Gastroesophageal sphincter (tissue), 4 donors: ENCODE measurements around the gene OR5K2. TPM values are rescaled to one million over a fixed set of nuclear protein-coding genes. Genes with fewer than 3 reads are reported as not detected.

Source experiments
- ATAC-seq: fragments of 150-250 bp; one replicate; pipeline ENCODE4 v1.9.1; 2016; ENCODE audit warnings: mild to moderate bottlenecking, moderate library complexity
- H3K27ac ChIP-seq, 4 donors: fragments of 200-600 bp; sonication (generic) in 3 of 4; 1 replicate in 3 of 4; 2 replicates in 1 of 4; pipeline ENCODE4 v1.5.1; 2016 to 2019
- H3K27me3 ChIP-seq: fragments of 200-600 bp; sonication (generic); one replicate; pipeline ENCODE4 v1.5.1; 2019
- H3K36me3 ChIP-seq, 2 donors: fragments of 200-600 bp; sonication (generic); one replicate each; pipeline ENCODE4 v1.5.1; 2019; ENCODE audit warnings: control low read depth in 1 of 2
- H3K4me1 ChIP-seq, 3 donors: fragments of 200-600 bp; sonication (generic); 1 replicate in 2 of 3; 2 replicates in 1 of 3; pipeline ENCODE4 v1.5.1; 2016 to 2019; ENCODE audit warnings: control low read depth in 2 of 3
- H3K4me3 ChIP-seq, 2 donors: fragments of 200-600 bp; sonication (generic); one replicate each; pipeline ENCODE4 v1.5.1; 2019; ENCODE audit warnings: mild to moderate bottlenecking in 1 of 2, moderate library complexity in 1 of 2
- H3K9me3 ChIP-seq, 3 donors: fragments of 200-600 bp; sonication (generic); one replicate each; pipeline ENCODE4 v1.5.1; 2017 to 2019; ENCODE audit warnings: control low read depth in 2 of 3
- EP300 ChIP-seq: sonication (generic); formaldehyde crosslinking; IDR thresholded peaks from one replicate; pipeline ENCODE4 v1.6.1; 2017; ENCODE audit warnings: antibody characterized with exemption, mild to moderate bottlenecking
- POLR2A ChIP-seq, 2 donors: fragments of 450-650 bp; IDR thresholded peaks; one replicate each; pipeline ENCODE4 v1.6.1; 2017; ENCODE audit warnings: antibody characterized with exemption in 2 of 2, mild to moderate bottlenecking in 2 of 2, moderate library complexity in 1 of 2
- POLR2AphosphoS5 ChIP-seq: sonication (generic); formaldehyde crosslinking; IDR thresholded peaks from one replicate; pipeline ENCODE4 v1.6.1; 2017; ENCODE audit warnings: antibody characterized with exemption
- WGBS, 2 donors: methylation state at CpG; one replicate each; pipeline ENCODE4 v1.1.5; 2018; ENCODE audit warnings: low coverage in 1 of 2; 5-methylcytosine and 5-hydroxymethylcytosine counted together
- total RNA-seq, 4 donors: library from RNA; depleted of rRNA; stranded (reverse); fragments of >200 nt; gene quantifications; one replicate each; pipeline ENCODE4 v1.1.0, GENCODE V29; 2016
- TF ChIP-seq, protein P1 (sequence below), 4 experiments: fragments of 200-600 bp in 2 of 4; fragments of 450-650 bp in 2 of 4; sonication (generic) in 1 of 4; IDR thresholded peaks; one replicate each; pipeline ENCODE4 v1.5.1; 2017 to 2019; ENCODE audit warnings: antibody characterized with exemption in 4 of 4, mild to moderate bottlenecking in 2 of 4, moderate library complexity in 2 of 4

Gene OR5K2
- total RNA-seq, 4 donors from 2014 or later: not detected

DNA sequence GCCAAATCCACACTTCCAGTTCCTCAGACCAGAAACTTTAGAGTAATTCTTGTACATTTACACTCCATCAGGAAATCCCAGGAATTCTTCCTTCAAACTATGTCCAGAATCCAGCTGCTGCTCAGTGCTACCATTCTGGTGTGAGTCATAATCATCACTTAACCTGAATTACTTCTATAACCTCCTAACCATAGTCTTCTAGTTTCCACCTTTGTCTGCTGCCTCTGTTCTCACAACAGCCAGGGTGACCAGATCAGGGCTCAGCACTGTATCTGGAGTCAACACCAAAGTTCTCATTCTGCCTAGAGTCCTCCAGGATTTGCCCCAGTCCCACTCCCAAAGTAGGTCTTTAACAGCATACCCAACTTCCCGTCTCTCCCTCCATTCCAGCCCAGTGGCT is 21.9 kb downstream of the OR5K2 start:
- Histone ChIP-seq H3K4me3 (no peak overlapping the region), H3K4me1 (peaks cover 0 to 34% (median 6%) of the 10 kb centered on the region in 3 donors), H3K27me3 (no peaks in the 10 kb centered on the region), H3K9me3 (no peaks in the 10 kb centered on the region), H3K36me3 (peaks cover 3 to 55% of the 10 kb centered on the region in 2 donors), H3K27ac (no peak overlapping the region)
- no peak for TF ChIP-seq POLR2AphosphoS5
- no peak for TF ChIP-seq POLR2A (IDR thresholded peaks at IDR 0.05)
- no peak for TF ChIP-seq EP300
- TF ChIP-seq, protein P1, sequence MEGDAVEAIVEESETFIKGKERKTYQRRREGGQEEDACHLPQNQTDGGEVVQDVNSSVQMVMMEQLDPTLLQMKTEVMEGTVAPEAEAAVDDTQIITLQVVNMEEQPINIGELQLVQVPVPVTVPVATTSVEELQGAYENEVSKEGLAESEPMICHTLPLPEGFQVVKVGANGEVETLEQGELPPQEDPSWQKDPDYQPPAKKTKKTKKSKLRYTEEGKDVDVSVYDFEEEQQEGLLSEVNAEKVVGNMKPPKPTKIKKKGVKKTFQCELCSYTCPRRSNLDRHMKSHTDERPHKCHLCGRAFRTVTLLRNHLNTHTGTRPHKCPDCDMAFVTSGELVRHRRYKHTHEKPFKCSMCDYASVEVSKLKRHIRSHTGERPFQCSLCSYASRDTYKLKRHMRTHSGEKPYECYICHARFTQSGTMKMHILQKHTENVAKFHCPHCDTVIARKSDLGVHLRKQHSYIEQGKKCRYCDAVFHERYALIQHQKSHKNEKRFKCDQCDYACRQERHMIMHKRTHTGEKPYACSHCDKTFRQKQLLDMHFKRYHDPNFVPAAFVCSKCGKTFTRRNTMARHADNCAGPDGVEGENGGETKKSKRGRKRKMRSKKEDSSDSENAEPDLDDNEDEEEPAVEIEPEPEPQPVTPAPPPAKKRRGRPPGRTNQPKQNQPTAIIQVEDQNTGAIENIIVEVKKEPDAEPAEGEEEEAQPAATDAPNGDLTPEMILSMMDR (IDR thresholded peaks at IDR 0.05): no peak
- 91 to 95% methylated on average over 1 of the region's 1 CpG for WGBS, 2 donors
- no peak for ATAC-seq

DNA sequence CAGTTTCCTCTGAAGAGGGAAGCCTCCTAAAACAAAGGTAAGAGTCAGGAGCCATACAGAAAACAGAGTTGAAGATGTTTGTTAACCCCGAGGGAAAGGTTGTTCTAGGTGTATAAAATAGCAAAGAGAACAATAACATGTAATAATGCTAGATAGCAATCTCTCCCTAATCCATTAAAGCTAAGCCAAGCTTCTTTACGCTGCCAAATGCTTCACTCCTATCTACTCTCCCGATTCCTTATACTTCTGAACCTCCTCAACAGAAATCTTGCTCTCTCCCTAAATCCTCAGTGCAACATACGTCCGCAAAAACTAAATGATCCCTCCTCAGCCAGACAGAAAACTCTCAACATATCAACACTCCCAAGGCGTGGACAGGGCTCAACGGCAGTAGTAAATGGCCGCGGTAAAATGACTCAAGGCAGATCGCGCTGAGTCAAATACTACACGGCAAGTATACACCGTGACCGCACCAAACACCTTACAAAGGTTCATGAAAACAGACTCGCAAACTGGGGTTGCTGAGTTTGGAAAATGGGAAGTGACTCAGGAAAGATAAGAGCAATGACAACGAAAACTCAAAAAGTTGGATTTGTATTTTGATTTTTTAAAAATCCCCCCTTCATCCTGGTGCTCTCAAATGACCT is 24.5 kb downstream of the OR5K2 start:
- Histone ChIP-seq H3K9me3 (no peaks in the 10 kb centered on the region), H3K27me3 (no peaks in the 10 kb centered on the region), H3K36me3 (peaks cover 3 to 28% of the 10 kb centered on the region in 2 donors), H3K27ac (peak overlapping the region; percentile 85 to 99 (median 95)), H3K4me3 (peak overlapping the region; percentile 65 to 68), H3K4me1 (peaks cover 0 to 34% (median 6%) of the 10 kb centered on the region in 3 donors)
- WGBS, 2 donors: 0% methylated on average over 12 to 16 of the region's 16 CpGs
- TF ChIP-seq POLR2A (IDR thresholded peaks at IDR 0.05) (no peak), POLR2AphosphoS5 (no peak), EP300 (no peak)
- TF ChIP-seq, protein P1 (IDR thresholded peaks at IDR 0.05): no peak
- ATAC-seq: peak; percentile 29

DNA sequence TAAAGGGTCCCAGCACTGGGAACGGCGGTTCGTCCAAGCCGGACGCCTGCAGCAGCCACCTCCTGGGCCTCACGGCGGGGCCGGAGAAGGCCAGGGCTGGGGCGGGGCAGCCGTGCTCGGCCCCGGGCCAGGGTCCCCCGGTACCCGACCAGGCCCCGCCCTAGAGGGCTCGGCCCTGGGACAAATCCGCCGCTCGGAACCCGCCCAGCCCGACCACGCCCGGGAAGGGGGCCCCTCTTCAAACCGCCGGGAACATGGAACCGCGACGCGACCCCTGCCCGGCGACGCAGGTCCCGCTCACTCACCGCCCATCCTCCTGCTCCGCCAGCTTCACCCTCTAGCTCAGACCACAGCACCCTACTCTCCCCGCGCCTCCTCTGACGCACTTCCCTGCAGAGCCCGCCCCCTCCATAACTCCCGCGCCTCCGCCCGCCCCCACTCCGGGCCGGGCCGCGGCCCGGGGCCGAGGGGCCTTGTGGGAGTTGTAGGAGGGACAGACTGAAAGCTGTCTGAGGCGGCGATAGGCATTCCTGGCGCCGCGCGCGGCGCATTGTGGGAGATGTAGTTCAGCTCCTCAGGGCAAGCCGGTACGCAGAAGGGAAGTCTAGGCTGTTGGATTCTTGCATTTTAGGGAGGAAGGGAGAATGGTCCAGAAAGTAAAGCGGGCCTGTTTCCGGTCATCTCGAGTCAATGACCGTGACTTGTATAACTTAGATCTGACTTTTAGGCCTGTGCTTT is 25.2 kb downstream of the OR5K2 start, which contains the start of gene CLDND1:
TSS of gene CLDND1 (minus strand) at position 359 of the 738 bp plus-strand sequence. CDS start 1,478 bp downstream, outside the sequence.
- no peaks in the 10 kb centered on the region for H3K27me3 ChIP-seq
- H3K27ac ChIP-seq: peak within 1 kb of the TSS; percentile 85 to 99 (median 95)
- TF ChIP-seq, protein P1 (IDR thresholded peaks at IDR 0.05): no peak
- TF ChIP-seq POLR2A (IDR thresholded peaks at IDR 0.05) (peak; percentile 75 to 77), POLR2AphosphoS5 (peak; percentile 92)
- no peaks in the 10 kb centered on the region for H3K9me3 ChIP-seq
- H3K4me1 ChIP-seq: peaks cover 0 to 34% (median 6%) of the 10 kb centered on the region in 3 donors
- ATAC-seq: peak; percentile 99
- peaks cover 3 to 21% of the 10 kb centered on the region in 2 donors for H3K36me3 ChIP-seq
- H3K4me3 ChIP-seq: peak within 1 kb of the TSS; percentile 65 to 68
- WGBS, 2 donors: 0% methylated on average over 2 to 4 of the region's 63 CpGs

DNA sequence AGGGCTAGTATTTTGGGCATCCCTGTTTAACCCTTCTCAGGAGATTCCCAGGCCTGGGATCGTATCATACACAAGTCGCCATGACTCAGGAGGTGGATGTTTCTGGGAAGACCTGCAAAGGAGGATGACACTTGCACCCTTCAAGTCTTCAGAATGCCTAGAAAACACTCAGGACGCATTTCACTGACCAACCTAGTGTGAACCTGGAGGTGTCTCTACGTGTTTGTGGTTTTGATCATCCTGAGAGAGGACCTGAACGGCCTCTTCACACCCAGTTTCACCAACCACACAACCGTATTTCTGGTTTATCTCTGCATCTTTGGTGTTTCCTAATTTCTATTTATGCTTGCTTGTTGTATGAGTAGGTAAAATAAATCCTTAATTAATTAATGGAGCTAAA is 28.0 kb downstream of the OR5K2 start:
- no peak overlapping the region for H3K4me3 ChIP-seq
- H3K27me3 ChIP-seq: no peaks in the 10 kb centered on the region
- H3K36me3 ChIP-seq: peaks cover 0 to 4% of the 10 kb centered on the region in 2 donors
- no peak for TF ChIP-seq POLR2AphosphoS5
- no peak for TF ChIP-seq POLR2A (IDR thresholded peaks at IDR 0.05)
- TF ChIP-seq, protein P1 (IDR thresholded peaks at IDR 0.05): no peak
- no peak for TF ChIP-seq EP300
- peaks cover 0 to 16% (median 6%) of the 10 kb centered on the region in 3 donors for H3K4me1 ChIP-seq
- WGBS, 2 donors: 92 to 93% methylated on average over 6 of the region's 6 CpGs
- H3K27ac ChIP-seq: no peak overlapping the region
- H3K9me3 ChIP-seq: no peaks in the 10 kb centered on the region
- ATAC-seq: no peak
